Erythroblast (primary cell): ENCODE measurements around the gene LTBP1.
"Not testable (repeated sequence)": the region's sequence is repeated elsewhere in the genome, so short reads cannot be mapped to it uniquely, and the experiment has no call there.

Experiments
- GATA1 ChIP-seq: IDR thresholded peaks from 2 replicates; pipeline ENCODE4 v1.6.1; 2011; ENCODE audit warnings: low read depth, mild to moderate bottlenecking, control low read depth, low read length, moderate library complexity
- POLR2A ChIP-seq: IDR thresholded peaks from 2 replicates; pipeline ENCODE4 v1.6.1; 2011; ENCODE audit warnings: mild to moderate bottlenecking, low read length

GRCh38 chr2:33235559-33235958 lies 288.8 kb downstream of the LTBP1 start:
- TF ChIP-seq POLR2A, GATA1: not testable (repeated sequence)
